Central memory CD8-positive, alpha-beta T cell (primary cell): ENCODE data around the gene CA12.

Experiments used
- ATAC-seq: fragments of 150-1000 bp; cut with Tn5 transposase; replicated peaks from 2 replicates; pipeline ENCODE4 v1.10.0; 2022; ENCODE audit warnings: mild to moderate bottlenecking, moderate FRiP score, moderate number of reproducible peaks; ENCODE audit not compliant: poor library complexity, severe bottlenecking; ENCODE audit errors: extremely low read depth
- DNase-seq, 2 donors: peaks; one replicate each; pipeline ENCODE4 v3.0.0; 2021; ENCODE audit warnings: low spot score in 2 of 2
- H3K27ac Mint-ChIP-seq: one replicate; pipeline ENCODE4 v1.8.0; 2022; ENCODE audit warnings: low read depth, mild to moderate bottlenecking, moderate library complexity, mixed read lengths
- H3K27me3 Mint-ChIP-seq: one replicate; pipeline ENCODE4 v1.8.0; 2022; ENCODE audit warnings: mixed read lengths
- H3K36me3 Mint-ChIP-seq: one replicate; pipeline ENCODE4 v1.8.0; 2022; ENCODE audit warnings: mild to moderate bottlenecking, moderate library complexity, mixed read lengths; ENCODE audit not compliant: insufficient read depth
- H3K4me1 Mint-ChIP-seq: one replicate; pipeline ENCODE4 v1.8.0; 2022; ENCODE audit warnings: mixed read lengths
- H3K4me3 Mint-ChIP-seq: one replicate; pipeline ENCODE4 v1.8.0; 2022; ENCODE audit warnings: mild to moderate bottlenecking, moderate library complexity, mixed read lengths
- H3K9me3 Mint-ChIP-seq: one replicate; pipeline ENCODE4 v1.8.0; 2022; ENCODE audit warnings: mixed read lengths

CA12 gene

DNA sequence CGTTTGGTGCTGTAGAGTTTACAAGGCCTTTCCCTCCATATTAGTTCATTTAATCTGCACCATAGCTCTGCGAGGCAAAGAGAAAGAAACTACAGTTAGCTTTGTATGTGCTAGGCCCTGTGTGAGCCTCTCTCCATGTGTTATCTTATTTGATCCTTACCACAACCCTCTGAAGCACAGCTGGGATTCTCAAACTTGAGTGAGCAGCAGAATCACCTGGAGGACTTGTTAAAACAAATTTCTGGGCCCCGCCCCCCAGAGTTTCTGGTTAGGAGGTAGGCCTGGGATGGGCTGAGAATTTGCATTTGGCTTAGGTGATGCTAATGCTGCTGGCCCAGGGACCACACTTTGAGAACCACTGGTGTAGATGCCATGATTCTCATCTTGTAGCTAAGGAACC, 12.3 kb downstream of the CA12 start:
- ATAC-seq (no peak), DNase-seq (no peak)
- H3K27me3 Mint-ChIP-seq: peaks cover 9% of the 10 kb centered on the region
- H3K4me3 Mint-ChIP-seq: no peak overlapping the region
- no peak overlapping the region for H3K27ac Mint-ChIP-seq
- no peaks in the 10 kb centered on the region for H3K4me1 Mint-ChIP-seq
- H3K36me3 Mint-ChIP-seq: no peaks in the 10 kb centered on the region
- no peaks in the 10 kb centered on the region for H3K9me3 Mint-ChIP-seq

DNA sequence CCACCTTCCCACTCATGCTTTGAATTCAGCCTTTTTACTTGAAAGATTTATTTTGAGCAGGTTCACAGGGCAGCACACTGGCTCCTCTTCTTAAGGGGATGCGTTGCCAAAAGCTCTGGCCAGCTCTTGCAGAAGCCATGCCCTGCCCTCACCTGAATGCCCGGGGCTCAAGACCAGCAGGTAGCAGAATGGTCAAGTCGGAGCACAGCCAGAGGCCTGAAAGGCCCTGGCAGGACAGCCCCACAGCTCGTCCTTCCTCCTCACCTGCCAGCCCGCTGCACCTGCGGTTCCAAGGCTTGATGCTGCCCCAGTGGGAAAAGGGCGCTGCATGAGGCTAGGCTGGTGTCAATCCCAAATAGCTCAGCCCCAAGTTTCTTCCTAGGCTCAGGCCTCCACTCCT, 13.1 kb downstream of the CA12 start:
- Mint-ChIP-seq H3K36me3 (no peaks in the 10 kb centered on the region), H3K27ac (no peak overlapping the region), H3K4me1 (no peaks in the 10 kb centered on the region), H3K4me3 (no peak overlapping the region), H3K9me3 (no peaks in the 10 kb centered on the region), H3K27me3 (peaks cover 10% of the 10 kb centered on the region)
- no peak for ATAC-seq
- no peak for DNase-seq

- Mint-ChIP-seq H3K4me3 (no peak overlapping the region), H3K4me1 (no peaks in the 10 kb centered on the region), H3K27ac (no peak overlapping the region), H3K27me3 (peaks cover 16% of the 10 kb centered on the region), H3K36me3 (no peaks in the 10 kb centered on the region), H3K9me3 (no peaks in the 10 kb centered on the region)
- ATAC-seq: no peak
- no peak for DNase-seq
Measured at GRCh38 chr15:63367900-63368299, 13.7 kb downstream of the CA12 start.

GRCh38 chr15:63367390-63367789, 14.3 kb downstream of the CA12 start:
- peaks cover 19% of the 10 kb centered on the region for H3K27me3 Mint-ChIP-seq
- no peak for DNase-seq

GRCh38 chr15:63366451-63366850, 15.2 kb downstream of the CA12 start:
- Mint-ChIP-seq H3K27ac (no peak overlapping the region), H3K27me3 (peaks cover 24% of the 10 kb centered on the region), H3K36me3 (no peaks in the 10 kb centered on the region), H3K4me3 (no peak overlapping the region), H3K9me3 (no peaks in the 10 kb centered on the region), H3K4me1 (no peaks in the 10 kb centered on the region)
- DNase-seq: no peak
- ATAC-seq: no peak

More at GRCh38 chr15:63367390-63367789, 14.3 kb downstream of the CA12 start:
- no peaks in the 10 kb centered on the region for H3K4me1 Mint-ChIP-seq
- no peaks in the 10 kb centered on the region for H3K36me3 Mint-ChIP-seq
- no peak overlapping the region for H3K4me3 Mint-ChIP-seq
- no peaks in the 10 kb centered on the region for H3K9me3 Mint-ChIP-seq
- H3K27ac Mint-ChIP-seq: no peak overlapping the region
- no peak for ATAC-seq

- Mint-ChIP-seq H3K4me1 (no peaks in the 10 kb centered on the region), H3K27ac (no peak overlapping the region), H3K4me3 (no peak overlapping the region)
Measured at GRCh38 chr15:63365273-63365680, 16.4 kb downstream of the CA12 start.

DNA sequence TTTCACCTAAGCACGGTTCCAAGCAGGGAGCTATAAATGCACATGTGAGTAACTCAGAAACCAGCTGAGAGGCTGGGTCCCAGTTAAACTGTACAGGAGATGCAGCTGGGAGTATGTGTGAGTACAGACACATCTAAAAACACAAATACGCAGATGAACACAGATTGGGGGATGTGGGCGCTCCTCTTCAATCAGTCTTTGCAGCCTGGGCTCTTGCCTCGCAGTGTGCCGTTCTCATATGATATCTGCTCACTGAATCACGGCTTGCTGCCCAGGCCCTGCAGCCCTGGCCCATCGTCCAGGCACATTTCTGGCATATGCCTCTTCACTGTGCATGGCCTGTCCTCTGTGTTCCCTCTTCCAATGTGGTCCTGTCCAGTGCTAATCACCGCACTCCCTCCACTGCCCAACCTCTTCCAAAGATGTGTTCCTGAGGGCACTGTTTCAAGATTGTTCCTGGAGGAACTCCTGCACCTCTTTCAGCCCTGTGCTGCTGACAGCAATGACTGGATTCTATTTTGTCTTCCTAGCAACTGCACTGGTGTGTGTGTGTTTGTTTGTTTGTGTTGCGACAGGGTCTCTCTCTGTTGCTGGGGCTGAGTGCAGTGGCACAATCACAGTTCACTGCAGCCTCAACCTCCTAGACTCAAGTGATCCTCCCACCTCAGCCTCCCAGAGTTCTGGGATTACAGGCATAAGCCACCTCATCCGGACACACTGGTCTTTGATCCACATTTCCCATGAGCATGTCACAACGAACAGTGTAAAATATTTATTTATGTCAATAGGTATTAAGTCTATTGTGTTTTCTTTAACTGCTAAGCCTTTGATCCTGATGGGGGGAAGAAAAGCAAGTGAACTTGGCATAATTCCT, 17.0 kb downstream of the CA12 start:
- ATAC-seq (no peak), DNase-seq (no peak)
- Mint-ChIP-seq H3K4me1 (no peaks in the 10 kb centered on the region), H3K36me3 (no peaks in the 10 kb centered on the region), H3K9me3 (no peaks in the 10 kb centered on the region), H3K27ac (no peak overlapping the region), H3K27me3 (peaks cover 34% of the 10 kb centered on the region), H3K4me3 (no peak overlapping the region)

More at GRCh38 chr15:63365273-63365680, 16.4 kb downstream of the CA12 start:
- ATAC-seq (no peak), DNase-seq (no peak)
- peaks cover 31% of the 10 kb centered on the region for H3K27me3 Mint-ChIP-seq
- H3K36me3 Mint-ChIP-seq: no peaks in the 10 kb centered on the region
- no peaks in the 10 kb centered on the region for H3K9me3 Mint-ChIP-seq

GRCh38 chr15:63363292-63363691, 18.4 kb downstream of the CA12 start:
- Mint-ChIP-seq H3K4me3 (no peak overlapping the region), H3K9me3 (no peaks in the 10 kb centered on the region), H3K36me3 (no peaks in the 10 kb centered on the region), H3K27me3 (peaks cover 46% of the 10 kb centered on the region), H3K27ac (no peak overlapping the region), H3K4me1 (no peaks in the 10 kb centered on the region)
- ATAC-seq: no peak
- DNase-seq: no peak

DNA sequence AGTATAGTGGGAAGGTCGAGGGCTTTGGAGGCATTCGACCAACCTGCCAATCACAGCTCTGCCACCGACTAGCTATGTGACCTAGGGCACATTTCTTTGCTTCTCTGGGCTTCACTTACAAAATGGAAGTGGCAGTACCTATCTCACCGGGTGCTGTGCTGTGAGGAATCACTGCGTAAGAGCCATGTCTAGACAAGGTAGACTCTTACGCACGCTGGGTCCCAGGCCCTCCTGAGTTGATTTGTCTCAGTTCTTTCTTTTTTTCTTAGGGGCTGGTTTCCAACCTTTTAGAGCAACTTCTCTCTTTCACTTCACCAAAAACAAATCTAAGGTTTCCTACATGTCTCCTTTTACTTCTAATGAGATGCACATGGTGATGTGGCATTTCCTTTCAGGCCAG, 18.8 kb downstream of the CA12 start:
- H3K27me3 Mint-ChIP-seq: peaks cover 46% of the 10 kb centered on the region
- ATAC-seq (no peak), DNase-seq (no peak)
- no peaks in the 10 kb centered on the region for H3K4me1 Mint-ChIP-seq
- no peak overlapping the region for H3K27ac Mint-ChIP-seq
- H3K4me3 Mint-ChIP-seq: no peak overlapping the region
- no peaks in the 10 kb centered on the region for H3K9me3 Mint-ChIP-seq
- H3K36me3 Mint-ChIP-seq: no peaks in the 10 kb centered on the region

DNA sequence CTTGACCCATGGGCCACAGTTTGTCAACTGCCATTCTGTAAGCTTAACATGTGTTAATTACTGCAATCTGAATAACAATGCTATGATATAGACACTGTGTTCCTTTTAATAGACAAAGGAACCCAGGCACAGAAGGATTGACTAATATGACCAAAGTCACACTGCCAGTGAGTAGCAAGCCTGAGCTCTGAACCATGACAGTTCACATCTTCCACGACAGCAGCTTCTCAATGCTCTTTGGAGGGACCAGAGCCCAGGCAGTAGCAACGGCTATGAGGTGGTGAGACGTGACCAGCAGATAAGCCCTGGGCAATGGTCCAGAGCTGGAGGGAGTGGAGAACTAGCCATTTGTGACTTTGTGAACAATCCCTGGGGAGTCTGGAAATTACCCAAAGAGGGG, 19.4 kb downstream of the CA12 start:
- no peak overlapping the region for H3K27ac Mint-ChIP-seq
- ATAC-seq (no peak), DNase-seq (no peak)
- H3K4me3 Mint-ChIP-seq: no peak overlapping the region
- no peaks in the 10 kb centered on the region for H3K9me3 Mint-ChIP-seq
- H3K36me3 Mint-ChIP-seq: no peaks in the 10 kb centered on the region
- H3K27me3 Mint-ChIP-seq: peaks cover 46% of the 10 kb centered on the region
- no peaks in the 10 kb centered on the region for H3K4me1 Mint-ChIP-seq

DNA sequence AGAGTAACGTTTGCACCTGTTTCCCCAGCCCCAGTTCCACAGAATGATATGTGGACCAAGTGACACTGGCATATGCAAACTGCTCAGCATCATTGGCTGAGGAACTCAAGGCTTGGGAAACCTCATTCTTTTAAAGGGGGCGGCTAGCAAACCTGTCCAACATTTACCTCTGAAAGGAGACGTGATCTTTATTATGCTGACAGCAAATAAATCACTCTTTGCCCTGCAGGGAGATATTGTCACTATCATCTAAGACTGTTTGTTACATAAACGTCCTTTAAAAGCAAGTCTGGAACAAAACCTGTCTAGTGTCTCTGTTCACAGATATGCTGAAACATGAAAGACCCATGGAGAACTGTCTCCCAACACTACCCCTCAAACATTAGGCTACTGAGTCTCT, 21.5 kb downstream of the CA12 start:
- ATAC-seq (no peak), DNase-seq (no peak)
- H3K4me1 Mint-ChIP-seq: no peaks in the 10 kb centered on the region
- no peak overlapping the region for H3K4me3 Mint-ChIP-seq
- peaks cover 50% of the 10 kb centered on the region for H3K27me3 Mint-ChIP-seq
- no peaks in the 10 kb centered on the region for H3K36me3 Mint-ChIP-seq
- H3K9me3 Mint-ChIP-seq: no peaks in the 10 kb centered on the region
- no peak overlapping the region for H3K27ac Mint-ChIP-seq

DNA sequence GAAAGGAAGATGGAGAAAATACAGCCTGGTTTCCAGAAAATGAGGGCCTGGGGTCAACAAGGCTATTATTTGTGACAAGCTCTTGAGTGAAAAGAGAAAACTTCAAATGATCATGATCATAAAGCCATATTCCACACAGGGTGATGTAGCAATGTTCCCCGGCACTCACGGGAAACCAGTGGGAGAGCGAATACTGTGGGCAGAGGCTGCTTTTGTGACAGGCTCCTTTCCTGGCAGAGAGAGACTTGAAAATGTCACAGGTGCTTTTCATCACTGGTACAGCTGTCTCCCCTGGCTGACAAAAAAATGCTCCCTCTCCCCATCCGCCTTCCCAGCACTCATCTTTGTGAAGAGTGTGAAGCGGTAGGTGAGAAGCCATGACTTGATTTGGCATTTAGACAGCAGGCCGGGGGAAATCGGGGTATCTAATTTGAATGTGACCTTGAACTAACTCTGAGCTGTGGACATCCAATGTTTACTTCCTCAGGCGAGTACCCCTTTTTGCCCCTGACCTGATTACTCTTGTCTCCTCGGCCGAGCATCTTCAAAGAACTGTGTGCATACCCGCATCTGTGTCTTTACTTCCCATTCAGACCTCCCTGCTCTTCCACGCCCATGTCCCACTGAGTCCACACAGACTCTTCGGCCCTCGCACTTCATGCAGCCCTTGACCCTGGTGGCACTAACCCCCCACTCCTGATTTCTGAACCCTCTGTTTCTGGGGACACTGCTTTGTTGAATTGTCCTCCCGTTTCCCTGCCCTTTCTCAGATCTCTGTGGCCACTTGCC, 23.2 kb downstream of the CA12 start:
- no peaks in the 10 kb centered on the region for H3K36me3 Mint-ChIP-seq
- no peak overlapping the region for H3K27ac Mint-ChIP-seq
- H3K27me3 Mint-ChIP-seq: peaks cover 43% of the 10 kb centered on the region
- ATAC-seq (no peak), DNase-seq (no peak)
- H3K4me1 Mint-ChIP-seq: no peaks in the 10 kb centered on the region
- H3K4me3 Mint-ChIP-seq: no peak overlapping the region
- no peaks in the 10 kb centered on the region for H3K9me3 Mint-ChIP-seq

DNA sequence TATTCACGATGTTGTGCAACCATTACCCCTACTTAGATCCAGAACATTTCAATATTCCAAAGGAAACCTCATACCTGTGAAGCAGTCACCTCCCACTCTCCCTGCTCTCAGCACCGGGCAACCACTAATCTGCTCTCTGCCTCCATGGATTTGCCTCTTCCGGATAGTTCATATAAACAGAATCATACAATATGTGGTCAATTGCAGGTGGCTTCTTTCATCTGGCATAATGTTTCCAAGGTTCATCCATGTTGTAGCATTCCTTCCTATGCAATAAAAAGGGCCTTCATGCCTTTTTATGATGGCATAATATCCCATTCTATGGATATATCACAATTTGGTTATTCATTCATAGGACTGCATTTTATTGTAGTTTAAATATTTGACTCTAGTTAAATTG, 23.9 kb downstream of the CA12 start:
- ATAC-seq (no peak), DNase-seq (no peak)
- Mint-ChIP-seq H3K27me3 (peaks cover 36% of the 10 kb centered on the region), H3K4me3 (no peak overlapping the region), H3K9me3 (no peaks in the 10 kb centered on the region), H3K27ac (no peak overlapping the region), H3K4me1 (no peaks in the 10 kb centered on the region), H3K36me3 (no peaks in the 10 kb centered on the region)
